SK-N-SH treated with all-trans-retinoic acid at 6 μM for 48 hours (cell line): ENCODE measurements around the gene NPRL2.

Experiments
- ATAC-seq: fragments of 200-7000 bp; cut with Tn5 transposase; 3 replicates; pipeline ENCODE4 v1.9.1; 2020; ENCODE audit warnings: mild to moderate bottlenecking, moderate library complexity
- ARNTL ChIP-seq: fragments of 450-650 bp; formaldehyde crosslinking; IDR thresholded peaks from 2 replicates; pipeline ENCODE4 v1.5.0; 2020; ENCODE audit warnings: low read depth, mild to moderate bottlenecking, moderate library complexity, borderline replicate concordance
- BACH2 ChIP-seq: fragments of 250-450 bp; sonication (Bioruptor Pico); IDR thresholded peaks from 2 replicates; pipeline ENCODE4 v1.9.0; 2021; ENCODE audit warnings: mild to moderate bottlenecking, borderline replicate concordance
- CSDC2 ChIP-seq: fragments of 250-450 bp; sonication (Bioruptor Pico); IDR thresholded peaks from 2 replicates; pipeline ENCODE4 v1.5.0; 2020; ENCODE audit warnings: mild to moderate bottlenecking, moderate library complexity
- GLIS3 ChIP-seq: fragments of 250-450 bp; sonication (Bioruptor Pico); IDR thresholded peaks from 2 replicates; pipeline ENCODE4 v1.5.0; 2020; ENCODE audit warnings: mild to moderate bottlenecking, moderate library complexity
- ISL1 ChIP-seq: fragments of 250-450 bp; sonication (Bioruptor Pico); IDR thresholded peaks from 2 replicates; pipeline ENCODE4 v2.1.2; 2022; ENCODE audit warnings: mild to moderate bottlenecking, moderate library complexity
- OSR1 ChIP-seq: fragments of 250-450 bp; sonication (Bioruptor Pico); IDR thresholded peaks from 2 replicates; pipeline ENCODE4 v1.8.0; 2022; ENCODE audit warnings: moderate library complexity, mild to moderate bottlenecking, inconsistent platforms
- PPARA ChIP-seq: fragments of 250-450 bp; sonication (Bioruptor Pico); IDR thresholded peaks from 2 replicates; pipeline ENCODE4 v1.5.0; 2020; ENCODE audit warnings: mild to moderate bottlenecking, borderline replicate concordance
- RARB ChIP-seq: fragments of 250-450 bp; sonication (Bioruptor Pico); IDR thresholded peaks from 2 replicates; pipeline ENCODE4 v1.8.0; 2021; ENCODE audit warnings: mild to moderate bottlenecking, moderate library complexity
- SNAI2 ChIP-seq: fragments of 250-450 bp; sonication (Bioruptor Pico); IDR thresholded peaks from 2 replicates; pipeline ENCODE4 v1.5.0; 2020; ENCODE audit warnings: mild to moderate bottlenecking, moderate library complexity
- TCF4 ChIP-seq: fragments of 250-450 bp; sonication (Bioruptor Pico); IDR thresholded peaks from 2 replicates; pipeline ENCODE4 v1.8.0; 2021; ENCODE audit warnings: mild to moderate bottlenecking, moderate library complexity, borderline replicate concordance
- TOX ChIP-seq: fragments of 250-450 bp; sonication (Bioruptor Pico); IDR thresholded peaks from 2 replicates; pipeline ENCODE4 v1.8.0; 2021; ENCODE audit warnings: mild to moderate bottlenecking, moderate library complexity, borderline replicate concordance
- ZC3H10 ChIP-seq: fragments of 250-450 bp; sonication (Bioruptor Pico); IDR thresholded peaks from 2 replicates; pipeline ENCODE4 v1.5.1; 2021; ENCODE audit warnings: mild to moderate bottlenecking, moderate library complexity
- ZFP3 ChIP-seq: fragments of 250-450 bp; sonication (Bioruptor Pico); IDR thresholded peaks from 2 replicates; pipeline ENCODE4 v1.5.0; 2020; ENCODE audit warnings: mild to moderate bottlenecking, moderate library complexity
- ZFP30 ChIP-seq: fragments of 450-650 bp; formaldehyde crosslinking; IDR thresholded peaks from 2 replicates; pipeline ENCODE4 v1.5.0; 2022; ENCODE audit warnings: mild to moderate bottlenecking, moderate library complexity
- ZNF70 ChIP-seq: fragments of 450-650 bp; formaldehyde crosslinking; IDR thresholded peaks from 2 replicates; pipeline ENCODE4 v1.5.0; 2020; ENCODE audit warnings: mild to moderate bottlenecking, moderate library complexity
- ZNF8 ChIP-seq: fragments of 450-650 bp; formaldehyde crosslinking; IDR thresholded peaks from 2 replicates; pipeline ENCODE4 v1.5.0; 2020; ENCODE audit warnings: mild to moderate bottlenecking, moderate library complexity
- TF ChIP-seq, protein P1 (sequence below): fragments of 250-450 bp; sonication (Bioruptor Pico); IDR thresholded peaks from 2 replicates; pipeline ENCODE4 v1.5.0; 2020; ENCODE audit warnings: mild to moderate bottlenecking, moderate library complexity
- TF ChIP-seq, protein P2 (sequence below): fragments of 250-450 bp; sonication (Bioruptor Pico); IDR thresholded peaks from 2 replicates; pipeline ENCODE4 v1.8.0; 2021; ENCODE audit warnings: low read depth, mild to moderate bottlenecking, moderate library complexity, borderline replicate concordance
- TF ChIP-seq, protein P3 (sequence below): fragments of 250-450 bp; sonication (Bioruptor Pico); IDR thresholded peaks from 2 replicates; pipeline ENCODE4 v1.5.1; 2020; ENCODE audit warnings: low read depth, mild to moderate bottlenecking, moderate library complexity
- TF ChIP-seq, protein P4 (sequence below): fragments of 250-450 bp; sonication (Bioruptor Pico); IDR thresholded peaks from 2 replicates; pipeline ENCODE4 v1.5.1; 2021; ENCODE audit warnings: mild to moderate bottlenecking, moderate library complexity
- TF ChIP-seq, protein P5 (sequence below): fragments of 250-450 bp; sonication (Bioruptor Pico); IDR thresholded peaks from 2 replicates; pipeline ENCODE4 v1.8.0; 2020; ENCODE audit warnings: mild to moderate bottlenecking, moderate library complexity, borderline replicate concordance

Gene NPRL2

DNA sequence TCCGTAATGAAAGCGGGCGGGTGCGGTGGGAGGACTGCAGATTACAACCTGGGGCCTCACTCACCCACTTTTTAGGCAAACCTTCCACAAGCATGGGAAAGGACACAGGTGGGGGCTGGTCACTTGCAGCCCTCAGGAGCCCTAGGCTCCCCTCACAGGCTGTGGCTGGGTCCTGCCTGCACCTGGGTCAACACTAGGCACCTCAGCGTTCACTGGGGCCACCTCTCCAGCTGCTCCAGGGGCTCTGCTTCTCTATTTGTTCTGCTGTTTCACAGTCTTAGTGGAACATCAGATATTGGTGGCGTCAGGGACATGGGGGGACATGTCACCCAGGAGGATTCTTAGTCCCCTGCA lies 38.8 kb upstream of the NPRL2 start:
- ATAC-seq, result no peak
- TF ChIP-seq, protein P1, sequence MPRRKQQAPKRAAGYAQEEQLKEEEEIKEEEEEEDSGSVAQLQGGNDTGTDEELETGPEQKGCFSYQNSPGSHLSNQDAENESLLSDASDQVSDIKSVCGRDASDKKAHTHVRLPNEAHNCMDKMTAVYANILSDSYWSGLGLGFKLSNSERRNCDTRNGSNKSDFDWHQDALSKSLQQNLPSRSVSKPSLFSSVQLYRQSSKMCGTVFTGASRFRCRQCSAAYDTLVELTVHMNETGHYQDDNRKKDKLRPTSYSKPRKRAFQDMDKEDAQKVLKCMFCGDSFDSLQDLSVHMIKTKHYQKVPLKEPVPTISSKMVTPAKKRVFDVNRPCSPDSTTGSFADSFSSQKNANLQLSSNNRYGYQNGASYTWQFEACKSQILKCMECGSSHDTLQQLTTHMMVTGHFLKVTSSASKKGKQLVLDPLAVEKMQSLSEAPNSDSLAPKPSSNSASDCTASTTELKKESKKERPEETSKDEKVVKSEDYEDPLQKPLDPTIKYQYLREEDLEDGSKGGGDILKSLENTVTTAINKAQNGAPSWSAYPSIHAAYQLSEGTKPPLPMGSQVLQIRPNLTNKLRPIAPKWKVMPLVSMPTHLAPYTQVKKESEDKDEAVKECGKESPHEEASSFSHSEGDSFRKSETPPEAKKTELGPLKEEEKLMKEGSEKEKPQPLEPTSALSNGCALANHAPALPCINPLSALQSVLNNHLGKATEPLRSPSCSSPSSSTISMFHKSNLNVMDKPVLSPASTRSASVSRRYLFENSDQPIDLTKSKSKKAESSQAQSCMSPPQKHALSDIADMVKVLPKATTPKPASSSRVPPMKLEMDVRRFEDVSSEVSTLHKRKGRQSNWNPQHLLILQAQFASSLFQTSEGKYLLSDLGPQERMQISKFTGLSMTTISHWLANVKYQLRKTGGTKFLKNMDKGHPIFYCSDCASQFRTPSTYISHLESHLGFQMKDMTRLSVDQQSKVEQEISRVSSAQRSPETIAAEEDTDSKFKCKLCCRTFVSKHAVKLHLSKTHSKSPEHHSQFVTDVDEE (CRISPR knock-in tag), result no peak
- TF ChIP-seq, protein P2, sequence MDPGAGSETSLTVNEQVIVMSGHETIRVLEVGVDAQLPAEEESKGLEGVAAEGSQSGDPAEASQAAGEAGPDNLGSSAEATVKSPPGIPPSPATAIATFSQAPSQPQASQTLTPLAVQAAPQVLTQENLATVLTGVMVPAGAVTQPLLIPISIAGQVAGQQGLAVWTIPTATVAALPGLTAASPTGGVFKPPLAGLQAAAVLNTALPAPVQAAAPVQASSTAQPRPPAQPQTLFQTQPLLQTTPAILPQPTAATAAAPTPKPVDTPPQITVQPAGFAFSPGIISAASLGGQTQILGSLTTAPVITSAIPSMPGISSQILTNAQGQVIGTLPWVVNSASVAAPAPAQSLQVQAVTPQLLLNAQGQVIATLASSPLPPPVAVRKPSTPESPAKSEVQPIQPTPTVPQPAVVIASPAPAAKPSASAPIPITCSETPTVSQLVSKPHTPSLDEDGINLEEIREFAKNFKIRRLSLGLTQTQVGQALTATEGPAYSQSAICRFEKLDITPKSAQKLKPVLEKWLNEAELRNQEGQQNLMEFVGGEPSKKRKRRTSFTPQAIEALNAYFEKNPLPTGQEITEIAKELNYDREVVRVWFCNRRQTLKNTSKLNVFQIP (CRISPR knock-in tag), result no peak
- TF ChIP-seq CSDC2 (no peak), ZFP30 (no peak), TCF4 (CRISPR knock-in tag) (no peak), TOX (no peak), PPARA (no peak), RARB (no peak), SNAI2 (CRISPR knock-in tag) (no peak)
- TF ChIP-seq, protein P3, sequence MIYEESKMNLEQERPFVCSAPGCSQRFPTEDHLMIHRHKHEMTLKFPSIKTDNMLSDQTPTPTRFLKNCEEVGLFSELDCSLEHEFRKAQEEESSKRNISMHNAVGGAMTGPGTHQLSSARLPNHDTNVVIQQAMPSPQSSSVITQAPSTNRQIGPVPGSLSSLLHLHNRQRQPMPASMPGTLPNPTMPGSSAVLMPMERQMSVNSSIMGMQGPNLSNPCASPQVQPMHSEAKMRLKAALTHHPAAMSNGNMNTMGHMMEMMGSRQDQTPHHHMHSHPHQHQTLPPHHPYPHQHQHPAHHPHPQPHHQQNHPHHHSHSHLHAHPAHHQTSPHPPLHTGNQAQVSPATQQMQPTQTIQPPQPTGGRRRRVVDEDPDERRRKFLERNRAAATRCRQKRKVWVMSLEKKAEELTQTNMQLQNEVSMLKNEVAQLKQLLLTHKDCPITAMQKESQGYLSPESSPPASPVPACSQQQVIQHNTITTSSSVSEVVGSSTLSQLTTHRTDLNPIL (CRISPR knock-in tag), result no peak

DNA sequence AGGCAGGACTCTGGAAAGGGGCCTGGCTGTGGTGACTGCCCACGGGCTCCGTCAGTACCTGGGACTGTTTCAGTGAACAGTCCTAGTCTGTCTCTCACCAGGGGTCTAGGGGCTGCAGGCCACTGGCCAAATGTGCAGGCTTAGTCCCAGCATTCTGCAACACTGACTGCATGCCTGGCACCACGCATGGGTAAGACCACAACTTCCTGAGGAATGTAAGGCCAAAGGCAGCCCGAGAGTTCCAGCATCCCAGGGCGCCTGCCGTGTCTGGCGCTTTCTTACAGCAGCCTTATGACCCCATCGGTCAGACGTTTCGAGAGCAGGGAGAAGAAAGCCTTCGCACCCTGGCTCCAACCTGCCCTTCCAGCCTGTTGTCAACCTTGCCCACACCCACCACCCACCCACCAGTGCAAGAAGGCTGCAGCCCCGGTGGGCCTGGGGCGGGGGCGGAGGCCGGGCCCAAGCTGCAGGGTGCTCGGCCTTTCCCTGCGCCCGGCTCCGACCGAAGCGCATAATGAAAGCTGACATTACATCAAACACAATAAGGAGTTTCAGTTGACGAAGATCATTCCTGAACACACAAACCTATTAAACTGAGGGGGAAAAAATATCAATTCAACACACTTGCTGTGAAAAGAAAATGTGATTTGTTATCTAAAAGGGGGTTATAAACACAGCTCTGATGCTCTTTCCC lies 38.3 kb upstream of the NPRL2 start:
- TF ChIP-seq ZC3H10 (CRISPR knock-in tag), result no peak
- TF ChIP-seq ZFP30, result no peak
- no peak for TF ChIP-seq BACH2 (CRISPR knock-in tag)
- TF ChIP-seq GLIS3 (CRISPR knock-in tag), result no peak
- no peak for TF ChIP-seq OSR1 (CRISPR knock-in tag)
- TF ChIP-seq ZNF8 (CRISPR knock-in tag), result no peak
- no peak for TF ChIP-seq TOX
- TF ChIP-seq ZFP3, result no peak
- TF ChIP-seq, protein P4, sequence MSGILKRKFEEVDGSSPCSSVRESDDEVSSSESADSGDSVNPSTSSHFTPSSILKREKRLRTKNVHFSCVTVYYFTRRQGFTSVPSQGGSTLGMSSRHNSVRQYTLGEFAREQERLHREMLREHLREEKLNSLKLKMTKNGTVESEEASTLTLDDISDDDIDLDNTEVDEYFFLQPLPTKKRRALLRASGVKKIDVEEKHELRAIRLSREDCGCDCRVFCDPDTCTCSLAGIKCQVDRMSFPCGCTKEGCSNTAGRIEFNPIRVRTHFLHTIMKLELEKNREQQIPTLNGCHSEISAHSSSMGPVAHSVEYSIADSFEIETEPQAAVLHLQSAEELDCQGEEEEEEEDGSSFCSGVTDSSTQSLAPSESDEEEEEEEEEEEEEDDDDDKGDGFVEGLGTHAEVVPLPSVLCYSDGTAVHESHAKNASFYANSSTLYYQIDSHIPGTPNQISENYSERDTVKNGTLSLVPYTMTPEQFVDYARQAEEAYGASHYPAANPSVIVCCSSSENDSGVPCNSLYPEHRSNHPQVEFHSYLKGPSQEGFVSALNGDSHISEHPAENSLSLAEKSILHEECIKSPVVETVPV (CRISPR knock-in tag), result no peak
- TF ChIP-seq ZNF70 (CRISPR knock-in tag), result no peak
- no peak for TF ChIP-seq CSDC2
- TF ChIP-seq ISL1 (CRISPR knock-in tag), result no peak
- TF ChIP-seq ARNTL, result no peak
- no peak for TF ChIP-seq TCF4 (CRISPR knock-in tag)
- TF ChIP-seq PPARA, result no peak
- TF ChIP-seq, protein P1 (CRISPR knock-in tag), result no peak
- no peak for TF ChIP-seq SNAI2 (CRISPR knock-in tag)
- TF ChIP-seq, protein P5, sequence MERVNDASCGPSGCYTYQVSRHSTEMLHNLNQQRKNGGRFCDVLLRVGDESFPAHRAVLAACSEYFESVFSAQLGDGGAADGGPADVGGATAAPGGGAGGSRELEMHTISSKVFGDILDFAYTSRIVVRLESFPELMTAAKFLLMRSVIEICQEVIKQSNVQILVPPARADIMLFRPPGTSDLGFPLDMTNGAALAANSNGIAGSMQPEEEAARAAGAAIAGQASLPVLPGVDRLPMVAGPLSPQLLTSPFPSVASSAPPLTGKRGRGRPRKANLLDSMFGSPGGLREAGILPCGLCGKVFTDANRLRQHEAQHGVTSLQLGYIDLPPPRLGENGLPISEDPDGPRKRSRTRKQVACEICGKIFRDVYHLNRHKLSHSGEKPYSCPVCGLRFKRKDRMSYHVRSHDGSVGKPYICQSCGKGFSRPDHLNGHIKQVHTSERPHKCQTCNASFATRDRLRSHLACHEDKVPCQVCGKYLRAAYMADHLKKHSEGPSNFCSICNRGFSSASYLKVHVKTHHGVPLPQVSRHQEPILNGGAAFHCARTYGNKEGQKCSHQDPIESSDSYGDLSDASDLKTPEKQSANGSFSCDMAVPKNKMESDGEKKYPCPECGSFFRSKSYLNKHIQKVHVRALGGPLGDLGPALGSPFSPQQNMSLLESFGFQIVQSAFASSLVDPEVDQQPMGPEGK (CRISPR knock-in tag), result no peak

More for the DNA sequence above, 38.3 kb upstream of the NPRL2 start:
- ATAC-seq, result peak; percentile 16
